Dedifferentiated amniotic fluid mesenchymal stem cell (primary cell): ENCODE results near the gene NIPSNAP2.
"Not testable (repeated sequence)": the region's sequence is repeated elsewhere in the genome, so short reads cannot be mapped to it uniquely, and the experiment has no call there.

ENCODE experiments used
- DNase-seq: peaks from one replicate; pipeline ENCODE4 v3.0.0-alpha.2; 2016; ENCODE audit errors: extremely low spot score

The NIPSNAP2 gene

DNA sequence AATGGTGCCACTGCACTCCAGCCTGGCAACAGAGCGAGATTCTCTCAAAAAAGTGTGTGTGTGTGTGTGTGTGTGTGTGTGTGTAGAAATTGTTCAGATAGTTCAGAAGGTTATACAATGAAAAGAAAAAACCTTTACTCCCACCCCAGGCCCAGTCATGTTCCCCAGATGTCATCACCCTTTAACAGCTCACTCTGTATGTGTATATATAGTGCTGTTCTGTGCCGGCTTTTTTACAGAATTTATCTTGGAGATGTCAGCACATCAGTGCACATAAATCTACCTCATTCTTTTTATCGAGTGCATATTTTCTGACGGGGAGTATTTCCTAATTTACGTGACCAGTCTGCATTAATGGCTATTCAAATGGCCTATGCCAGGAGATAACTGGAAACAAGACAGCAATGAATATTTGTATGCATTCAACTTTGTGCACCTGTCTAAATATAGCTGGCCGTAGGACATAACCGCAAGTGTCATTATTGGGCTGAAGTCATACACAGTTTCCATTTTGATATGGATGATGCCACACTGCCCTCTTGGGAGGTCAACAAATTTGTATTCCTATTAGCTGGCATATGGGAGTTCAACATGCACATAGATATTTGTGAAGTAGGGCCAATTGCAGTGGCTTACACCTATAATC lies 11.7 kb downstream of the NIPSNAP2 start:
- DNase-seq: no peak

DNA sequence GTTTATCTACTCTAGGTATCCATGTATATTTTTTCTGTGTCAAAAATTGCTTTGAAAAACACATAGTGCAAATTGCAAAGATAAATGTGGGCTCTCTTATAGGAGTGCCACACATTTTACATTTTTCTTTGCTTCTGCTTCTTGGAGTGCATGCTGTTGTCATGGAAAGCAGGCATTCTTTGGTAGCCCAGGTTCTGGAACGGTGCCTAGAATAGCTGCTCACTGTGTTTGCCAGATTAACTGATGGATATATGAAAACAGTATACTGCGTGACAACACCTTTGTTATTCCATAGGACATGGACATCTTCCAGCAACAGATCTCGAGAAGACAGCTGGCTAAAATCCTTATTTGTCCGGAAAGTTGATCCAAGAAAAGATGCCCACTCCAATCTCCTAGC lies 13.4 kb downstream of the NIPSNAP2 start:
- peak; percentile 62 for DNase-seq

DNA sequence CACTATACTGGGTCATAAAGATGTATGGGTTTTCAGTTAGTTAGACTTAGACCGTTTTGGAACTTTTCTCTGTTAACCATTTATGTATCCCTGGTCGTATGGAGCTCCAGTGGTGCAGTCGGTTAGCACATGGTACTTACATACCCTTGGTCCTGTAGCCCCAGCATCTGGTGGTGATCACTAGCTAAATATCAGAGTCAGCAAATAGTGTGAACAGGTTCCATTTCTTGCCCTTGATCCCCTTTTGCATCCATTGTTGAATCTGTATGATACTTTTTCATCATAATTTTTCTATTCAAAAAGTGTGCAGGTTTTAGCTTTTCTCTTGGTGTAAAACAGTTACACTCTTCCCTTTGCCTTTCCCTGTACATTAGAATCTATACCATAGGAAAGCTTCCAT lies 15.9 kb downstream of the NIPSNAP2 start:
- DNase-seq: no peak

DNA sequence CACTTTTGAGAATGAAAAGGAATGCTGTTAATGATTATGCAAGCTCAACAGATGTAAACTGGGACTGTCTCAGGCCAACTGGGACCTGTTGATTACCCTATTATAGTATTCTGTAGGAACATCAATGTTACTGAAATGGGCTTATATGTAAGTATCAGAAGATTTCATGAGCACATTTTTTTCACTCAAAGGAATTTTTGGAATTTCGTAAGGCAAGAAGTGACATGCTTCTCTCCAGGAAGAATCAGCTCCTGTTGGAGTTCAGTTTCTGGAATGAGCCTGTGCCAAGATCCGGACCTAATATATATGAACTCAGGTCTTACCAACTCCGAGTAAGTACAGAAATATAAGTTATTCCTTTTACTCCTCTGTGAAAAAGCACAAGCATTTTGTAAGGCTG lies 19.2 kb downstream of the NIPSNAP2 start:
- no peak for DNase-seq

DNA sequence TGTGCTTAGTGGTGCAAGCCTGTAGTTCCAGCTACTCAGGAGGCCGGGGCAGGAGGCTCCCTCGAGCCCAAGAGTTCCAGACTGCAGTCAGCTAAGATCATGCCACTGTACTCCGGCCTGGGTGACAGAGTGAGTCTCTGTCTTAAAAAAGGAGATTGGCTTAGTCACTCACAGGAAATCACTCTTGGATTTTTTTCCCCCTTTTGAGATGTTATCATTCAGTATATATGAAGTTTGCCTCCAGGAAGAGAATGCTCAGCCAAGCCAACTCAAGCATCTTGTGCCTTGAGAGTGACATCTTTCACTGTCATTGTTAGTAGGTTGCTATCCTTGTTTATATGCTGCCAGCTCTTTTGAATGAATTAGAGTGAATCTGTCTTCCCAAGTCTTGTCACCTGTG lies 28.0 kb downstream of the NIPSNAP2 start:
- DNase-seq: no peak

DNA sequence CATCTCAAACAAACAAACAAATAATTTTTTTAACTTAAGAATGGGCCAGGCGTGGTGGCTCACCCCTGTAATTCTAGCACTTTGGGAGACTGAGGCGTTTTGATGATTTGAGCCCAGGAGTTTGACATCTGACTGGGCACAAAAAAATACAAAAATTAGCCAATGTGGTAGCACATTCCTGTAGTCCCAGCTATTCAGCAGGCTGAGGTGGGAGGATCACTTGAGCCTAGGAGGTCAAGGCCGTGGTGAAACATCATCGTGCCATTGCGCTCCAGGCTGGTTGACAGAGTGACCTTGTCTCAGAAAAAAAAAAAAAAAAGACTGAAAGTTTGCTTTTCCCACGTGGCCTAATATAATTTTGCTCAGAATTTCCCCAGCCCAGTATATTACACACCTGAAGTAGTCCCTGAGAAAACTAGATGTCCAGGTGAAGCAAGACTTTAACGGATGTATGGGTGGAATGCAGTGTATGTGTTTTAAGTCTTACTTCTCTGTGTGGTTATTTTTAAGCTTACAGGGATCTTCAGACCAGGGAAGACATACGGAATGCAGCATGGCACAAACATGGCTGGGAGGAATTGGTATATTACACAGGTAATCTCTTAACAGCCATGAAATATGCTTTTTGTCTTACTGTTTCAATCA lies 32.6 kb downstream of the NIPSNAP2 start:
- DNase-seq: no peak

DNA sequence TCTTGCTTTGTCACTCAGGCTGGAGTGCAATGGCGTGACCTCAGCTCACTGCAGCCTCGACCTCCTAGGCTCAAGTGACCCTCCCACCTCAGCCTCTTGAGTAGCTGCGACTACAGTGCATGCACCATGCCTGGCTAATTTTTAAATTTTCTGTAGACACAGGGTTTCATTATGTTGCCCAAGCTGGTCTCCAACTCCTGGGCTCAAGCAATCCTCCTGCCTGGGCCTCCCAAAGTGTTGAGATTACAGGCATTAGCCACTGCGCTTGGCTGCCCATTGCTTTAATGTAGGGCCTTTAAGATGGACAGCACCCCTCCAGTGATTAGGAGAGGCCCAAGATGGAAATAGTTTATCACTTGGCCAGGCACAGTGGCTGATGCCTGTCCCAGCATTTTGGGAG lies 39.4 kb downstream of the NIPSNAP2 start:
- DNase-seq: no peak

DNA sequence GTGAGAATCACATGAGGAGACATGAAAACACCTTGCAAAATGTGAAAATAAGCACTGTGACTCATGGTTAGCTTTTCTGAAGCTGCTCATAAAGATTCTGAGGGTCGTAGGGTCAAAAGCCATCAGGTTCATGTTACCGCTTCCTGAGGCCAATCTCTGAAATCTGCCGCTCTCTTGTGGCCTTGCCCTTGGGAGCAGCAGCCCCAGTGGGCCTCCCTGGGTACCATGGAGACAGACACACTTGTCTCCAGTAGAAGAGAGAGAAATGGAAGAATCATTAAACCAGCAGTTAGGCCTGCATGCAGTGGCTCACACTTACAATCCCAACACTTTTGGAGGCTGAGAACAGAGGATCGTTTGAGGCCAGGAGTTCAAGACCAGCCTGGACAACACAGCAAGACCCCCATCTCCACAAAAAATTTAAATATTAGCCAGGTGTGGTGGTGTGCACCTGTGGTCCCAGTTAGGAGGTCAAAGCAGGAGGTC lies 42.8 kb downstream of the NIPSNAP2 start:
- no peak for DNase-seq

DNA sequence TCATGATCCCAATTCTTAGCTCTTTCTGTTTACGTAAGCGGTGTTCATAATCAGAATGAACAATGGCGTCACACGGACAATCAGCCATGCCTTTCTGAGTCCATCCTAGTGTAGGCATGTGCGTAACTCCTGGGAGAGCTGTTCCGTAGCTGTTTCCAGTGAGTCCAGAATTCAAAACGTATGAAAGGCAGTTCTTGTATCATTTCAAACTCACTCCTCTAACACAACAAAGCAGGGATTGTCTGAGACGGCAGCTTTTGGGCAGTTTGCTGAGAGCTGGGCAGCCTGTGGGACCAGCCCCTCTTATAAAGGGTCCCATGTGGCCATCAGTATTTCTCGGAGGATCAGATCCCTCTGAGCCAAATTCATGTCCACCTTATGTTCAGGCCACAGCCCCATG lies 43.5 kb downstream of the NIPSNAP2 start:
- DNase-seq: no peak

DNA sequence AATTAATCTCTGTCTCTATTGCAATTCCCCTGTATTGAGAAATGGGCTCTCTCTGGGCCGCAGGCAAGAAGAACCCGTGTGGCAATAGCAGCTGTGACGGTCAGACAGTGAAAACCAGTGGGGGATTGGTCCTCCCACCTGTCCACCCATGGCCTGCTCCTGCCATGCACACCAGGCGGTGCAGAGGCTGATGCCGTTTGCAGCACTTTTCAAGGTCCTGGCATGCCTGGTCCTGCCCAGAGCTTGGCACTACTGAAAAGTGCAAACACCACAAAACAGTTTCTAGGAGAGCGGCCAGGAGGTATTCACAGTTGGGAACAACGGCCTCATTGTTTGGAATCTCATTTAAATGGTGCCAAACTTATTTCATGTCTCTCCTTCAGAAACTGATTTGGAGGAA lies 45.3 kb downstream of the NIPSNAP2 start:
- no peak for DNase-seq

DNA sequence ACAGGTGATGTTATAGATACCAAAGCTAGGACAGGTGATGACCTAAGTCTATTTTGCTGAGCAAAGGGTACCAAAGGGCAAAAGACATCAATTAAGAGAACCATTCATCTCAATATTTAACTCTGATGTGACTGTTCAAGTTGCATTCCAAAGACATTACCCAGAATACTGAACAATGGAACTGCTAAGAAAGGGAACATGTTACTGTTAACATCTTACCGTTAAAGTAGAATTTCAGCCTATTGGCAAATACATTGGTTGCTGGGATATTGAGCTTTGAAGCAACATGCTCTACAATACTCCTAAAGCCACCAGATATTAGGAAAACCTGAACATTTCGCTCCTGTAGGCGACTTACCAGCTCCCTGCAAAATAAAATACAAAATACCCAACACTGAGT lies 52.6 kb downstream of the NIPSNAP2 start:
- DNase-seq: not testable (repeated sequence)

DNA sequence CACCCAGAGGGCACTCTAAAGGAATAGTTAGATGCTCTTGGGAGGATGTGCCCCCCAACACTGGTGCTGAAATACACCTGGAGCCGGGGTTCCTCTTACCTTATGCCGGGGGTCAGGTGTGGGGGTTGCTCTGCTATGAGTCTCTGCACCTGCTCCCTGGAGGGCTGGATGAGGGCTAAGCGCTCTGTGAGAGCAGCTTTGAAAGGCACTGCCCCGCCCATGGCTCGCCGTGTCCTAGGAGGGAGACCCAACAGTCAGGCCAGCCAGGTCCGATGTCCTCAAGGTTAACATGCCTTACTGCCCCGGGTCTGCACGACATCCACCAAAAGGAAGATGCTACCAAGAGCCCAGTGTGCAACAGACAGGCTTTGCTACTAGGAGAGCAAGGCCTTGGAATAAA lies 55.1 kb downstream of the NIPSNAP2 start:
- DNase-seq: no peak

DNA sequence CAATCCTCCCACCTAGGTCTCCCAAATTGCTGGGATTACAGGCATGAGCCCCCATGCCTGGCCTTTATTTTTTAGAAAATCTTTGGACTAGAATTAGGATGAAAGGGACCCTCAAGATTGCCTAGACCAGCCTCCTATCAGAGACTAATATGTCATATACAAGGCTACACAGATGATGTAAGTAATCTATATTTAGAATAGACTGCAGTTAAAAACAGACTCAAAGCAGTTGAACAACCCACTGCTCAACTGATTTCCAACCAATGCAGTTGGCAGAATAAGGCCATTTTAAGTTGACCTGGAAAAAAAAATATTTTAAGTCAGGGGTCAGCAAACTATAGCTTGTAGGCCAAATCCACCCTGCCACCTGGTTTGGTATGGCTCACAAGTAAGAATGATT lies 59.1 kb downstream of the NIPSNAP2 start:
- DNase-seq: no peak

DNA sequence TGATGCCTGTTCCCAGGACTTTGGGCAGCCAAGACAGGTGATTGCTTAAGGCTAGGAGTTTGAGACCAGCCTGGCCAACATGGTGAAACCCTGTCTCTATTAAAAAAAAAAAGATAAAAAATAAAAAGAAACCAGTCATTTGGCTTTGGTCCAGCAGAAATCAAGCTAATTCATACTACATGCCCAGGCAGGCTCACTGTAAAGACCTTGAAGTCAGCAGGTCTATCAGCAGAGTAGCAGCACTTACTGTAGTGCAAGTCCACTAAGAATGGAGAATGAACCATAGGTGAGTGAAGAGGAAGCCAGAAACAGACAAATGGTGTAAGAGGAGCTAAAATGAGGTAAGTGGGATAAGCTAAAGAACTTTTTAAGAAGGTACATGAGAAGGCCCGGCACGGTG lies 62.2 kb downstream of the NIPSNAP2 start:
- no peak for DNase-seq

DNA sequence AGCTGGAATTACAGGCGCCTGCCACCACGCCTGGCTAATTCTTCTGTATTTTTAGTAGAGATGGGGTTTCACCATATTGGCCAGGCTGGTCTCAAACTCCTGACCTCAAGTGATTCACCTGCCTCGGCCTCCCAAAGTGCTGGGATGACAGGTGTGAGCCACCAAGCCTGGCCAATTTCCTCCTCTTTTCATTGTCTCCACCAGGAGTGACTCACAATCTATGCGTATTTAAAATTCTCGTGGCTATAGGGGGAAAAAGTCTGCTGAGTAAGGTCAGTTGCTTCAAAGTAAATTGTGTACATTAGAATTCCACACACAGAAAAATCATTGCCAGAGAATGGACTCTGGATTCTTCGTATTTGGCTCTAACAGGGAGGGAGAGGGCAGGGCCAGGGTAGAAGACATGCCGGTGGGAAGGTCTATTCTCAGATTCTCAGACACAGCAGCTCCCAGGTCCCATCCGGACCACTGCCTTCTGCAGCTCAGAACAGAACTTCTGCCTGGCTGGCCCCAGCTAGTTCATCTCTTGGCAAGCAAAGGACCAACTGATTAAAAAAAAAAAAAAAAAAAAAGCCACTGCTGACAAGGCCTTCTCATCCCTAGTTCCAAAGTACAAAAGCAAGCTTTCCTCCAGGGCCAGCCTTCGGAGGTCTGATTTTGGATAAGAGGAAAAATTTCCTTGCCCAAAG lies 64.7 kb downstream of the NIPSNAP2 start:
- DNase-seq: no peak

DNA sequence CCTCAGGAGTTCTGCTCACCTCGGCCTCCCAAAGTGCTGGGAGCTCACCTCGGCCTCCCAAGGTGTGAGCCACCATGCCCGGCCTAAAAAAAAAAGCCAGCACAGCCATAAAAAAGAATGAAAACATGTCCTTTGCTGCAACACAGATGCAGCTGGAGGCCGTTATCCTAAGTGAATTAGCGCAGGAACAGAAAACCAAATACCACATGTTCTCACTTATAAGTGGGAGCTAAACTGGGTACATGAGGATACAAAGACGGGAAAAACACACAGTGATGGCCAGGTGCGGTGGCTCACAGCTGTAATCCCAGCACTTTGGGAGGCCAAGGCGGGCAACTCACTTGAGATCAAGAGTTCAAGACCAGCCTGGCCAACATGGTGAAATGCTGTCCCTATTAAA lies 66.0 kb downstream of the NIPSNAP2 start:
- DNase-seq: no peak

DNA sequence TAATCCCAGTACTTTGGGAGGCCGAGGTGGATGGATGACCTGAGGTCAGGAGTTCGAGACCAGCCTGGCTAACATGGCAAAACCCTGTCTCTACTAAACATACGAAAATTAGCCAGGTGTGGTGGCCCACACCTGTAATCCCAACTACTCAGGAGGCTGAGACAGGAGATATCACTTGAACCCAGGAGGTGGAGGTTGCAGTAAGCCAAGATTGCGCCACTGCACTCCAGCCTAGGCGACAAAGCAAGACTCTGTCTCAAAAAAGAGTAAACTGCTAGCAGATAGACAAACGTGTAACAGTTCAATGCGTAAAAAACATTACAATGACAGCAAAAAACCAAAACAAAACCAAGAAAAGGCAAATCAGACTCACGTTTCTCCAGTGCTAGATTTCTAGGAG lies 67.2 kb downstream of the NIPSNAP2 start:
- not testable (repeated sequence) for DNase-seq

DNA sequence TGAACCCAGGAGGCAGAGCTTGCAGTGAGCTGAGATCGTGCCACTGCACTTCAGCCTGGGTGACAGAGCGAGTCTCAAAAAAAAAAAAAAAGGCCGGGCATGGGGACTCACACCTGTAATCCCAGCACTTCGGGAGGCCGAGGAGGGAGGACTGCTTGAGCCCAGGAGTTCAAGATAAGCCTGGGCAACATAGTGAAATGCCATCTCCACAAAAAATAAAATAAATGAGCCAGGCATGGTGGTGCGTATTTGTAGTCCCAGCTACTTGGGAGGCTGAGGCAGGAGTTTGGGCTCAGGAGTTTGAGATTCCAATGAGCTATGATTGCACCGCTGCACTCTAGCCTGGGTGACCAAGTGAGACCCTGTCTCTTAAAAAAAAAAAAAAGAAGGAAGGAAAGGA lies 68.2 kb downstream of the NIPSNAP2 start:
- not testable (repeated sequence) for DNase-seq

DNA sequence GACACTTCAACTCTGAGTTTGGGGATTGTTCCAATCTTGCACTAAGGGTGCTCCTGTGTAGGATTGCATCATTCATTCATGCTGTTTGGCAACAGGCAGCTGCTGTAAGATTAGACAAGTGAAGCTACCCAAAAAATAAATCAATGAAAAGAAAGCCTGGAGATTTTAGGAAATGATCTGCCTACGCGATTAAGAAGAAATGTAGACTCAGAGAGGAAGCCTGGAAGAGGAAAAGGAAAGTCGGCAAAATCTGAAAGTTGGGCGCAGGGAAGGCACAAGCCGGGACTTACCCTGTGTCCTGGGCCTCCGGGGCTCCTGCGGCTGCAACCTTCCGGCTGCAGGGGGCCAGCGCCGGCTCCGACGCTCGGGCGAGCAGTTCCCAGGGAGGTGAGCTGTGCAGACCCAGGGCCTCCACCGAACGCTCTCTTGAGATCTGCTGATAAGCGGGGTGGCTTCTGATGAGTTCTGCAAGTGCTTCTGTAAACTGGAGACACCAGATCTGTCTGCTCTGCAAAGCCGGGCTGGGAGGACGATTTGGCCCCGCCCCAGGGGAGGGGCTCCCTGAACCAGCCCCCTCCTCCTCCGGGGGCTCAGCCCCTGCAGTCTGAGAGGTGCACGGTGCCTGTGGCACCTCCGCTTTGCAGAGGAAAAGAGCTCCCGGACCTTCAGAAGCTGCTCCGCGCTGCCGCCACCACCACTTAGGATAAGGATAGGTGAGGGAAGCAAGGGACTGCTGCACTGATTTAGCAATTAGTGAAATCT lies 69.5 kb downstream of the NIPSNAP2 start:
- DNase-seq: peak; percentile 56

DNA sequence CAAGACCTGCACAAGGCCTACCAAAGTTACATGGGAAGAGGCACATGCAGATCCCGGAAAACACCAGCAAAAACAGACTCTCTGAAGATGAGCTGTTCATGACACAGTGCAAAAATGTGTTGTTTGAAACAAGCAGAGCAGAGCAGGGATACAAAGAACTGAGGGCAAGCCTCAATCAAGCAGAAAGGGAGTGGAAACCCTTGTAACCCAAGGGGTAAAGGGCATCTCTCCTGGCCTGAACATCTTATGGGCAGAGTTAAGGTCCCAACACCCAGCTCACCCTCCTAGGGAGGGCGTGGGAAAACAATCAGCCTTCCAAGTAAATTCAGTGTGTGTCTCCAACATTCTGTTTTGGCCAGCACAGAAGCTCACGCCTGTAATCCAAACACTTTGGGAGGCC lies 76.3 kb downstream of the NIPSNAP2 start:
- no peak for DNase-seq

DNA sequence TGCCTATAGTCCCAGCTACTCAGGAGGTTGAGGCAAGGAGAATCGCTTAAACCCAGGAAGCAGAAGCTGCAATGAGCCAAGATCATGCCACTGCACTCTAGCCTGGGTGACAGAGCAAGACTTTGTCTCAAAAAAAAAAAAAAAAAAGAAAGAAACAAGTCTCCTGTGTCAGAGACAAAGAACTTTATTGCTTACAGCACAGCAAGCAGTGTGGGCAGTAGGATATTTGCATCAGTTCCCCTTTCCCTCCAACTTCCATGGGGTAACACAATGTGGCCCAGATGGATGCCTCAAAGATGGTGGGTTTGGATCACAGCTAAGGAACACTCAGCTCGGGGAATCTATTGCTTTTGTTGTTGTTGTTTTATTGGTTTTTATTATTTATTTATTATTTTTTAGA lies 81.4 kb downstream of the NIPSNAP2 start:
- not testable (repeated sequence) for DNase-seq

DNA sequence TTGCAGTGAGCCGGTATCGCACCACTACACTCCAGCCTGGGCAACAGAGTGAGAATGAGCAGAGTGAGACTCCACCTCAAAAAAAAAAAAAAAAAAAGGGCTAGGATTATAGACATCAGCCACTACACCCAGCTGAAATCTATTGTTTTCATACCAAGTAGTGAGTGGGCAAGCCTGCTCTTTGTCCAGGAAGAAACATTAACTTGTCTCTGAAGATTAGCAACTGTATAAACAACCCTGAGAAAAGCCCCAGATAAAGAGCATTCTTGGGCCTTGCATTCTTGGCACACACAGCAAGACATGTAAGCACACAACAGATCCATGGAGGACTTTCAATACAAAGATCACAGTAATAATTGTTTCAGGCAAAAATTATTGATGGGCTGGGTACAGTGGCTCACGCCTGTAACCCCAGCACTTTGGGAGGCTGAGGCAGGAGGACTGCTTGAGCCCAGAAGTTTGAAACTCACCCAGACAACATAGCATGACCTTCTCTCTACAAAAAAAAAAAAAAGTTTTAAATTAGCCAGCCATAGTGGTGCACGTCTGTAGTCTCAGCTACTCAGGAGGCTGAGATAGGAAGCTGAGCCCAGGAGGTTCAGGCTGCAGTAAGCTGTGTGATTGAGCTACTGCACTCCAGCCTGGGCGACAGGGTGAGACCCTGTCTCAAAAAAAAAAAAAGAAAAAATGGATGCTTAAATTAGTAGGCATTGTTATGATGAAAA lies 82.5 kb downstream of the NIPSNAP2 start:
- DNase-seq: peak; percentile 88
